ENCODE results near the gene ZDHHC1.

ZDHHC1 gene

GRCh38 chr16:67415872-67416793, at the start of gene ZDHHC1:
Gene ZDHHC1, minus strand, starts transcription at chr16:67416477. Its CDS starts 8,702 bp downstream, at chr16:67407775.
- H3K4me3 ChIP-seq (ENCODE audit: low read depth, low read length): peak within 1 kb of the TSS; percentile 81
- peak; percentile 8 for TF ChIP-seq CTCF (conservative IDR thresholded peaks at IDR 0.05; ENCODE audit: low read depth, low read length)
- DNase-seq (ENCODE audit: low read depth): peak; percentile 67

GRCh38 chr16:67464565-67464964, 48.3 kb upstream of the ZDHHC1 start:
- TF ChIP-seq CTCF (conservative IDR thresholded peaks at IDR 0.05; ENCODE audit: low read depth, low read length): no peak
- DNase-seq (ENCODE audit: low read depth): no peak
- H3K4me3 ChIP-seq (ENCODE audit: low read depth, low read length): no peak overlapping the region

- no peak for DNase-seq (ENCODE audit: low read depth)
- no peak overlapping the region for H3K4me3 ChIP-seq (ENCODE audit: low read depth, low read length)
- no peak for TF ChIP-seq CTCF (conservative IDR thresholded peaks at IDR 0.05; ENCODE audit: low read depth, low read length)
Measured at GRCh38 chr16:67463691-67464090, 47.4 kb upstream of the ZDHHC1 start.

- no peak for TF ChIP-seq CTCF (conservative IDR thresholded peaks at IDR 0.05; ENCODE audit: low read depth, low read length)
- no peak overlapping the region for H3K4me3 ChIP-seq (ENCODE audit: low read depth, low read length)
- no peak for DNase-seq (ENCODE audit: low read depth)
Measured at GRCh38 chr16:67463059-67463458, 46.8 kb upstream of the ZDHHC1 start.

- DNase-seq (ENCODE audit: low read depth): no peak
- no peak overlapping the region for H3K4me3 ChIP-seq (ENCODE audit: low read depth, low read length)
- no peak for TF ChIP-seq CTCF (conservative IDR thresholded peaks at IDR 0.05; ENCODE audit: low read depth, low read length)
Measured at GRCh38 chr16:67462279-67462655, 46.0 kb upstream of the ZDHHC1 start.

- DNase-seq (ENCODE audit: low read depth): no peak
- TF ChIP-seq CTCF (conservative IDR thresholded peaks at IDR 0.05; ENCODE audit: low read depth, low read length): no peak
- H3K4me3 ChIP-seq (ENCODE audit: low read depth, low read length): no peak overlapping the region
Measured at GRCh38 chr16:67461600-67462278, 45.5 kb upstream of the ZDHHC1 start.
